NB4 (cell line): ENCODE data around the gene DBNDD2.
A peak's percentile ranks its signal among the peaks of the same experiment; 100 is the strongest.

ENCODE experiments used
- DNase-seq: peaks from one replicate; pipeline ENCODE4 v3.0.0; 2010; ENCODE audit warnings: low read depth
- H3K4me3 ChIP-seq: one replicate; pipeline ENCODE4 v1.5.1; 2011; ENCODE audit warnings: mild to moderate bottlenecking, low read depth, low read length, moderate library complexity
- CTCF ChIP-seq: IDR thresholded peaks from one replicate; pipeline ENCODE4 v1.5.1; 2012; ENCODE audit warnings: low read depth, low read length
- MAX ChIP-seq: IDR thresholded peaks from 2 replicates; pipeline ENCODE4 v1.6.1; 2011; ENCODE audit warnings: low read depth, low read length
- MYC ChIP-seq: IDR thresholded peaks from 2 replicates; pipeline ENCODE4 v1.6.1; 2011; ENCODE audit warnings: low read depth, low read length
- POLR2A ChIP-seq: IDR thresholded peaks from 2 replicates; pipeline ENCODE4 v1.6.1; 2011; ENCODE audit warnings: mild to moderate bottlenecking; ENCODE audit not compliant: insufficient read length; ENCODE audit errors: extremely low read depth

The DBNDD2 gene

GRCh38 chr20:45363611-45364492 is 44.2 kb upstream of the DBNDD2 start:
- peak; percentile 58 for DNase-seq
- TF ChIP-seq MYC (no peak), MAX (0 out of 2 replicates have a peak, but pooled peaks have one; percentile 19), POLR2A (no peak)
- H3K4me3 ChIP-seq: peak overlapping the region; percentile 85

- no peak for DNase-seq
Observed at GRCh38 chr20:45365444-45365970, 42.6 kb upstream of the DBNDD2 start.

GRCh38 chr20:45366192-45366591 is 41.9 kb upstream of the DBNDD2 start:
- no peak overlapping the region for H3K4me3 ChIP-seq
- no peak for TF ChIP-seq MYC
- no peak for TF ChIP-seq POLR2A
- no peak for TF ChIP-seq CTCF
- no peak for TF ChIP-seq MAX

More at GRCh38 chr20:45365444-45365970, 42.6 kb upstream of the DBNDD2 start:
- no peak overlapping the region for H3K4me3 ChIP-seq
- TF ChIP-seq CTCF (no peak), MAX (no peak), MYC (no peak), POLR2A (no peak)

GRCh38 chr20:45366631-45367030 is 41.5 kb upstream of the DBNDD2 start:
- no peak overlapping the region for H3K4me3 ChIP-seq
- TF ChIP-seq CTCF: no peak
- no peak for DNase-seq

More at GRCh38 chr20:45366192-45366591, 41.9 kb upstream of the DBNDD2 start:
- no peak for DNase-seq

GRCh38 chr20:45367126-45367525 is 41.0 kb upstream of the DBNDD2 start:
- no peak overlapping the region for H3K4me3 ChIP-seq
- DNase-seq: no peak
- TF ChIP-seq POLR2A (no peak), CTCF (no peak), MYC (no peak), MAX (no peak)

GRCh38 chr20:45368221-45368980 is 39.7 kb upstream of the DBNDD2 start:
- no peak for TF ChIP-seq POLR2A
- TF ChIP-seq MYC: no peak
- TF ChIP-seq CTCF: no peak
- no peak for TF ChIP-seq MAX
- H3K4me3 ChIP-seq: no peak overlapping the region
- peak; percentile 86 for DNase-seq
